GM23248 (cell line): Measurements from ENCODE around the gene RUFY4.

Experiments
- EZH2 ChIP-seq: fragments of 200-600 bp; sonication (generic); IDR thresholded peaks from 2 replicates; pipeline ENCODE4 v1.6.1; 2018; ENCODE audit warnings: antibody characterized with exemption, mild to moderate bottlenecking; ENCODE audit not compliant: insufficient read depth, poor library complexity, severe bottlenecking
- EZH2phosphoT487 ChIP-seq: fragments of 200-600 bp; sonication (generic); IDR thresholded peaks from 2 replicates; pipeline ENCODE4 v1.6.1; 2018; ENCODE audit warnings: antibody characterized with exemption, moderate library complexity, mild to moderate bottlenecking, low read depth; ENCODE audit not compliant: insufficient read depth

DNA sequence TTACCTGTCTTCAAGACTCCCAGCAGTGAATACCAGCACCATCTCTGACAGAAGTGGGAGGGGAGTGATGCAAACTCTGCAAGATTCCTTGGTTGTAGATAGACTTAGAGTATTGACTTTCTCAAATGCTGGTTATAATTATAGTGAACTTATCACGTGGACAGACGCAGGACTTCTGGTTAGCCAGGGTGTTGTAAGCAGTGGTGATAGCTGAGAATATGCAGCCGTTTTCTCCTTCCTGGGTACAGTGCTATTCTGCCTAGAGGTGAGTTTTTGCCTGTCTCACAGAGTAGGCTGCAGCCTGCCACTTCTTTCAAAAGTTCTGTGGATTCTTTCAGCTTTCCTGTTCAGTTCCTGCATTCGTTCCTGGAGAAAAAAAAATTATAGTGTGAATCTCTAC is 56.0 kb downstream of the RUFY4 start:
- TF ChIP-seq EZH2phosphoT487 (no peak), EZH2 (no peak)
